ENCODE measurements around the gene TP73. TPM values are rescaled to one million over a fixed set of nuclear protein-coding genes. Genes with fewer than 3 reads are reported as not detected.

The TP73 gene
- total and polyA plus RNA-seq, 2 donors from 2014 or later, result 0.54 TPM; not detected in 1

DNA sequence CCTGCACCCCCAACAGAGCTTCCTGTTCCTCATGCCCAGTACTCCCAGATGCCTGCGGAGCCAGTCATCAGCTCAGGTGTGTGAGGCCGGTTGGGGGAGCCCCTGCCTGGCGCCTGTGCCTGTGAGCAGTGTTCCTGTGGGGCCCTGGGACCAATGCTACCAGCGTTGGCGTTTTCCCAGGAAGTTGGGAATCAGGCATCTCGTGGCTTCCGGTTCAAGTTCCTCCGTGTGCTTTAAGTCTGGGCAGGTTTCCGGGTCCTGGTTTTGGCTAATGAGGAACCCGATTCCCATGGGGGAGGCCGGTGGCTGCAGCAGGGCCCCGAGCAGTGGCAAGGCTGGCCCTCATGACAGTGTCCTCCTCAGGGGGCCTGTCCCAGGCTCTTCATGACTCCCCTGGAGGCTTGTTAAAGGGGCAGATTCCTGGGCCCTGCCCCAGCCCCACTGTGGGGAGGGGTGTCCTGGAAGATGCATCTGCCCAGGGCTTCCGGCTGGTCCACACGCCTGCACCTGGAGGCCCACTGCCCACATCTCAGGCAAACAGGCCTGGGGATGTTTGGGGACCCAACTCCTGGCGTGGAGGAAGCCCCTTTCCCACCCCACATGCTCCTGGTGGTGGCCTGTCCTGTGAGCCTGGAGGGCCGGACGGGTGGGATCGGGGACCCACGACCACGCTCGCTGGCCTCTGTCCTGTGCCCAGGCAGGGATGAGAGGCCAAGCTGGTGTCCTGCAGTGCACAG lies 26.2 kb downstream of the TP73 start:
- DNase-seq, result peak in 1 of 5 donors; percentile 77
- Histone ChIP-seq H3K9me3 (ENCODE audit: control insufficient read depth in 2 of 3, insufficient read depth in 1 of 3, low read length in 3 of 3) (no peaks in the 10 kb centered on the region), H3K36me3 (ENCODE audit: control insufficient read depth in 2 of 3, insufficient read depth in 3 of 3, low read length in 3 of 3) (no peaks in the 10 kb centered on the region), H3K27me3 (ENCODE audit: control insufficient read depth, insufficient read depth, low read length) (no peaks in the 10 kb centered on the region), H3K4me1 (ENCODE audit: control insufficient read depth in 2 of 3, insufficient read depth in 2 of 3, low read depth in 1 of 3, low read length in 3 of 3) (no peaks in the 10 kb centered on the region), H3K4me3 (ENCODE audit: low read length in 3 of 3) (no peak overlapping the region), H3K9ac (ENCODE audit: low read length in 3 of 3) (no peak overlapping the region), H3K27ac (ENCODE audit: low read depth in 2 of 2, low read length in 2 of 2) (no peak overlapping the region)
- TF ChIP-seq, protein P1, sequence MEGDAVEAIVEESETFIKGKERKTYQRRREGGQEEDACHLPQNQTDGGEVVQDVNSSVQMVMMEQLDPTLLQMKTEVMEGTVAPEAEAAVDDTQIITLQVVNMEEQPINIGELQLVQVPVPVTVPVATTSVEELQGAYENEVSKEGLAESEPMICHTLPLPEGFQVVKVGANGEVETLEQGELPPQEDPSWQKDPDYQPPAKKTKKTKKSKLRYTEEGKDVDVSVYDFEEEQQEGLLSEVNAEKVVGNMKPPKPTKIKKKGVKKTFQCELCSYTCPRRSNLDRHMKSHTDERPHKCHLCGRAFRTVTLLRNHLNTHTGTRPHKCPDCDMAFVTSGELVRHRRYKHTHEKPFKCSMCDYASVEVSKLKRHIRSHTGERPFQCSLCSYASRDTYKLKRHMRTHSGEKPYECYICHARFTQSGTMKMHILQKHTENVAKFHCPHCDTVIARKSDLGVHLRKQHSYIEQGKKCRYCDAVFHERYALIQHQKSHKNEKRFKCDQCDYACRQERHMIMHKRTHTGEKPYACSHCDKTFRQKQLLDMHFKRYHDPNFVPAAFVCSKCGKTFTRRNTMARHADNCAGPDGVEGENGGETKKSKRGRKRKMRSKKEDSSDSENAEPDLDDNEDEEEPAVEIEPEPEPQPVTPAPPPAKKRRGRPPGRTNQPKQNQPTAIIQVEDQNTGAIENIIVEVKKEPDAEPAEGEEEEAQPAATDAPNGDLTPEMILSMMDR (IDR thresholded peaks at IDR 0.05; ENCODE audit: borderline replicate concordance, extremely low read depth, insufficient read depth), result no peak
- intact Hi-C loops (cut with DNase I), result no loop called here
- FAIRE-seq, result no peak

GRCh38 chr1:3679098-3679555 lies 26.8 kb downstream of the TP73 start:
- no peak overlapping the region for H3K9ac ChIP-seq (ENCODE audit: low read length in 3 of 3)
- no peak overlapping the region for H3K4me3 ChIP-seq (ENCODE audit: low read length in 3 of 3)
- intact Hi-C loops (cut with DNase I), result no loop called here
- DNase-seq (peak in 1 of 5 donors; percentile 49), FAIRE-seq (no peak)
- H3K36me3 ChIP-seq (ENCODE audit: control insufficient read depth in 2 of 3, insufficient read depth in 3 of 3, low read length in 3 of 3), result no peaks in the 10 kb centered on the region
- TF ChIP-seq, protein P1 (IDR thresholded peaks at IDR 0.05; ENCODE audit: borderline replicate concordance, extremely low read depth, insufficient read depth), result no peak
- no peaks in the 10 kb centered on the region for H3K9me3 ChIP-seq (ENCODE audit: control insufficient read depth in 2 of 3, insufficient read depth in 1 of 3, low read length in 3 of 3)
- H3K4me1 ChIP-seq (ENCODE audit: control insufficient read depth in 2 of 3, insufficient read depth in 2 of 3, low read depth in 1 of 3, low read length in 3 of 3), result no peaks in the 10 kb centered on the region
- H3K27me3 ChIP-seq (ENCODE audit: control insufficient read depth, insufficient read depth, low read length), result no peaks in the 10 kb centered on the region
- no peak overlapping the region for H3K27ac ChIP-seq (ENCODE audit: low read depth in 2 of 2, low read length in 2 of 2)

DNA sequence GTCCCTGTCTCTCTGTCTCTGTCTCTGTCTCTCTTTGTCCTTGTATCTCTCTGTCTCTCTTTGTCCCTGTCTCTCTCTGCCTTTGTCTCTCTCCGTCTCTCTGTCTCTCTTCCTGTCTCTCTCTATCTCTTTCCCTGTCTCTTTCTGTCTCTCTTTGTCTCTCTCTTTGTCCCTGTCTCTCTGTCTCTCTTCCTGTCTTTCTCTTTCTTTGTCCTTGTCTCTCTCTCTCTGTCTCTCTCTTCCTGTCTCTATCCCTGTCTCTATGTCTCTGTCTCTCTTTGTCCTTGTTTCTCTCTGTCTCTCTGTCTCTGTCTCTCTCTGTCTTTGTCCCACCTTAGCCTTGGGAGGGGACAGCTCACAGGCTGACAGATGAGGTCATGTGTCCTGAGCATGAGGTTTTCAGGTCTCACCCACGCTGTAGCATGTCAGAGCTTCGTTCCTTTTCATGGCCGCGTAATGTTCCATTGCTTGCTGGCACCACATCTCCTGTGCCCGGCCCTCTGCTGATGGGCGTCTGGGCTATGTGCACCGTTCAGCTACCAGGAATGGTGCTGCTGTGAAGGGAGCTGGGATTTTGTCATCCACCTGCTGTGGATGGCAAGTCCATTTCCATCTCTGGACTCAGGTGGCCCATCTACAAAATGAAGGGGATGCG lies 27.6 kb downstream of the TP73 start:
- H3K9ac ChIP-seq (ENCODE audit: low read length in 3 of 3), result no peak overlapping the region
- DNase-seq, result peak in 1 of 5 donors; percentile 11
- intact Hi-C loops (cut with DNase I), result no loop called here
- no peak overlapping the region for H3K4me3 ChIP-seq (ENCODE audit: low read length in 3 of 3)
- H3K36me3 ChIP-seq (ENCODE audit: control insufficient read depth in 2 of 3, insufficient read depth in 3 of 3, low read length in 3 of 3), result no peaks in the 10 kb centered on the region
- FAIRE-seq, result no peak
- no peaks in the 10 kb centered on the region for H3K9me3 ChIP-seq (ENCODE audit: control insufficient read depth in 2 of 3, insufficient read depth in 1 of 3, low read length in 3 of 3)
- H3K4me1 ChIP-seq (ENCODE audit: control insufficient read depth in 2 of 3, insufficient read depth in 2 of 3, low read depth in 1 of 3, low read length in 3 of 3), result no peaks in the 10 kb centered on the region
- TF ChIP-seq, protein P1 (IDR thresholded peaks at IDR 0.05; ENCODE audit: borderline replicate concordance, extremely low read depth, insufficient read depth), result no peak
- H3K27ac ChIP-seq (ENCODE audit: low read depth in 2 of 2, low read length in 2 of 2), result no peak overlapping the region
- no peaks in the 10 kb centered on the region for H3K27me3 ChIP-seq (ENCODE audit: control insufficient read depth, insufficient read depth, low read length)

Data from kidney (tissue), 14 donors.